ENCODE results near the gene CYSTM1.

GRCh38 chr5:140213370-140213983 lies 38.5 kb downstream of the CYSTM1 start:
- TF ChIP-seq MAX (IDR thresholded peaks at IDR 0.05) (no peak), CTCF (IDR thresholded peaks at IDR 0.05; ENCODE audit: low read depth, low read length, missing input control) (no peak), GABPA (IDR thresholded peaks at IDR 0.05 in 1 of 2, conservative IDR thresholded peaks at IDR 0.05 in 1 of 2) (no peak), RXRA (IDR thresholded peaks at IDR 0.05) (no peak), YY1 (IDR thresholded peaks at IDR 0.05) (no peak), EGR1 (IDR thresholded peaks at IDR 0.05; ENCODE audit: low read depth in 2 of 2) (no peak), TAF1 (conservative IDR thresholded peaks at IDR 0.05) (no peak), SP1 (IDR thresholded peaks at IDR 0.05) (no peak), ATF3 (IDR thresholded peaks at IDR 0.05) (no peak), NR2F2 (IDR thresholded peaks at IDR 0.05) (no peak), REST (IDR thresholded peaks at IDR 0.05) (no peak), RAD21 (IDR thresholded peaks at IDR 0.05) (no peak)
